Renal cortical epithelial cell (primary cell): ENCODE data around the gene ABCB8. TPM values are rescaled to one million over a fixed set of nuclear protein-coding genes. Genes with fewer than 3 reads are reported as not detected.
A peak's percentile ranks its signal among the peaks of the same experiment; 100 is the strongest.

Source experiments
- DNase-seq: peaks from one replicate; pipeline ENCODE4 v3.0.0-alpha.2; 2011; ENCODE audit warnings: low read depth
- total RNA-seq: library from RNA; depleted of rRNA; stranded (reverse); fragments of >200 nt; gene quantifications from 2 replicates; pipeline ENCODE4 v1.2.3, GENCODE V29; 2014

Gene ABCB8
- total RNA-seq, 1 donor from 2014 or later, result 31.0 TPM

DNA sequence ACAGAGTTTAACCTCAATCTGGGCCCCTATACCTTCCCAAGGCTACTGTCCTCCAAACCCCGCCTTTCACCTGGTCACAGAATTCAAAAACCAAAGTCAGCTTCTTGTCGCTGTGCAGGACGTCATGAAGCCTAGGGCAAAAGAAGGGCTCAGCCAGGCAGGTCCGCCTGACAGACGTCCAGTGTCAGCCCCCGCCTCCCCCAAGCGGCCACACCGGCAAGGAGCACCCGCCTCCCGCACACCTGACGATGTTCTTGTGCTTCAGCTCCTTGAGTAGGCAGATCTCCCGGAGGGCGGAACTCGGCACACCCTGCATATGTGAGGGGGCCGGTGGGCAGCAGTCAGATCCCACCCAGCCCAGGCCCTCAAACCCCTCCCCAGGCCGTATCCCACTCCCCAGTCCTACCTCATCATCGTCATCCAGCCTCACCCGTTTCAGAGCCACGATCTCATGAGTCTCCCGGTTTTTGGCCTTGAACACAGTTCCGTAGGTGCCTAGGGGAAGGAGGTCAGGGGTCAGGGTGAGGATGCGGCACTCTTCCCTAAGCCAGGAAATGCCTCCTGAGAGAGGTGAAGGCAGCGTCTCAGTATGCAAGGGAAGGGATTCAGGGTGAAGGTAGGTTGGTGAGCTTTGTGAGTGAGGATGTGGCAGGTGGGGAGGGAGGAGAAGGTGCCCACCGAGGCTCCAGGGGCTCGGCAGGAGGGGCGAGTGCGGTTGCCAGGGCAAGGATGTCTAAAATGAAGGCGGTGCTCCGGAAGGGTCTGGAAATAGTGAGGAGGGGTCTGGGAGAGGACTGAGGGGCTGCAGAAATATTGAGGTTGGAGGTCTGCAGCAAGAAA lies 28.6 kb downstream of the ABCB8 start:
- no peak for DNase-seq

GRCh38 chr7:151057506-151057988 lies 29.3 kb downstream of the ABCB8 start, which contains the start of gene CDK5:
Gene CDK5 (minus strand): TSS chr7:151057897. CDS start chr7:151057848, 49 bp downstream.
- no peak for DNase-seq

- peak; percentile 98 for DNase-seq
Observed at GRCh38 chr7:151057989-151058780, 29.9 kb downstream of the ABCB8 start.

GRCh38 chr7:151058781-151059366 lies 30.6 kb downstream of the ABCB8 start:
- peak; percentile 63 for DNase-seq

DNA sequence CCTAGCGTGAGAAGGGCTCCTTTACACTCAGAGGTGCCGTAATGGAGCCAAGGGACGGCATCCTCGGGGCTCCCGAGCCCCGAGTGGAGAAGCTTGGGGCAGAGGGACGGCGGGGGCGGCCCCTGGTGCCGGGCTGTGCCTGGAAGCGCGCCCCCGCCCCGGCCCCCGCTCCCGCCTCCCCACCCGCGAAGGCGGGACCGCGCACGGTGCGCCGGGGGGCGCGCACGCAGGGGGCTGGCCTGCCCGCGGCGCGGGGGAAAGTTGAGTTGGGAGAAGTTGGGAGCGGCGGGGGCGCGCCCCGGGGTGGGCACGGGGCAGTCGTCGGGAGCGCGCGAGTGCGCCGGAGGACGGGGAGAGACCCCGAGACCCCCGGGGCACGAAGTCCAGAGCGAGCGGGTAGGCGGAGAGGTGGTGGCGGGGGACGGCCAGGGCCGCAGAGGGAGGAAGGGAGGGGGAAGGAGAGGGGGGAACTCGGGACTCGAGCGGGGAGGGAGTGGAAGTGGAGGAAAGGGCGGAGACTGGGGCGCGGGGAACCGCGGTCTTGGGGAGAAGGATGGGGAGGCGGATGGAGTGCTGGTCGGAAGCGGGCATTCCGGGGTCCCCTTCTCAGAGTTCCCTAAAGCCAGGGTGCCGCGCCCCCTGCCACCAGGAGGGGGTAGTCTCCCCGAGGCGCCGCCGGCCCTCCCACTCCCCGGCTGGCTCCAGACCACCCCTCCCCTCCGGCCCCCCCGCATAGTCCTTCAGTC lies 31.3 kb downstream of the ABCB8 start, which contains the start of gene SLC4A2:
TSS of gene SLC4A2 (plus strand) at position 223 of the 746 bp plus-strand sequence. CDS start 2,399 bp downstream, outside the sequence.
- DNase-seq, result no peak

GRCh38 chr7:151060113-151060415 lies 31.8 kb downstream of the ABCB8 start:
- no peak for DNase-seq

DNA sequence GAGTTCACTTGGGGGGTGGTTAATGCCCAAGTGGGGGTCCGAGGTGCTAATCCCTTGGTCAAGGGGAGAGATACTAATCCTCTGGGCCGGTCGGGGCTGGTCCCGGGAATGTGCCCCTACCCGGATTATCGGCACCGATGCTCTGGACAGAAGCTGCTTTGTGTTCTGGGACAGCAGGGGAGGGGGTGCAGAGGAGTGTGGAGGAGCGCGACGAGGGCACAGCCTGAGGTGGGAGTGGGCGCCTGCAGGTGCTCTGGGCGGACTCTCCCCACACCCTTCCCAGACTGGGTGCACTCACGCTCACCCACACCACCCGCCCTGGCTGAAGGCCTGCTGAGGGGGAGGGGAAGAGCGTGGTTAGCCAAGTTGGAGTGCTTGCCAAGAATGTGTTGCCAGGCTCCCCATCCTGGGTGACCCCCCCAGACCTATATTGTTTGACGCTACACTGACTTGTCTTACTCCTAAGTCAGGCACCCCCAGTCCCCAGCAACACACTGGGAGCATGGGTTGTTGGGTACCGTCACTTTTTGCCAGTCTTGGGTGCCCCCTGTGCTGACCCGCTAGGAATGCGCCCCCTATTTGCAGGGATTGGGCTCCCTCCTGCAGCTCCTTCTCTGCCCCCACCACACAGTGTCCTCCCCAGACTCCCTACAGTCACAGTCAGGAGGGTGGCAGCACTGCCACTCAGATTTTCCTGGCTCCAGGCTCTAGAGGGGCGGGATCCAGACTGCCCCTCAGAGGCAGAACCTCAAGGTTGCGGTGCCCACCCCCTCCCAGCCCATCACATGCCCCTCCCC lies 32.4 kb downstream of the ABCB8 start:
- DNase-seq, result peak; percentile 65

GRCh38 chr7:151061213-151062110 lies 33.2 kb downstream of the ABCB8 start:
- DNase-seq, result no peak

GRCh38 chr7:151062111-151062398 lies 33.8 kb downstream of the ABCB8 start:
- no peak for DNase-seq

GRCh38 chr7:151062399-151063211 lies 34.4 kb downstream of the ABCB8 start:
- peak; percentile 91 for DNase-seq

- DNase-seq, result peak; percentile 54
Observed at GRCh38 chr7:151063212-151063561, 34.9 kb downstream of the ABCB8 start.

DNA sequence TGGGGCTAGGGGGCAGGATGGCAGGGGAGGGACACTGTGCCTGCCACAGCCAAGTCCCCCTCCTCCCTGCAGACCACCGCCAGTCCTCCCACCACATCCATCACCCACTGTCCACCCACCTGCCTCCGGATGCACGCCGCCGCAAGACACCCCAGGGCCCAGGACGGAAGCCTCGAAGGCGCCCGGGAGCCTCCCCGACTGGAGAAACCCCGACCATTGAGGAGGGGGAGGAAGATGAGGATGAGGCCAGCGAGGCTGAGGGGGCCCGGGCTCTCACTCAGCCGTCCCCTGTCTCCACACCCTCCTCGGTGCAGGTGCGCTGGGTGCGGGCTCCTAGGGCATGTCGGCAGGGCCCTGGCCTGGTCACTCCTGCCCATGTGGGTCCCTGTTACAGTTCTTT lies 36.2 kb downstream of the ABCB8 start:
- no peak for DNase-seq

GRCh38 chr7:151064993-151065392 lies 36.7 kb downstream of the ABCB8 start:
- DNase-seq, result no peak

DNA sequence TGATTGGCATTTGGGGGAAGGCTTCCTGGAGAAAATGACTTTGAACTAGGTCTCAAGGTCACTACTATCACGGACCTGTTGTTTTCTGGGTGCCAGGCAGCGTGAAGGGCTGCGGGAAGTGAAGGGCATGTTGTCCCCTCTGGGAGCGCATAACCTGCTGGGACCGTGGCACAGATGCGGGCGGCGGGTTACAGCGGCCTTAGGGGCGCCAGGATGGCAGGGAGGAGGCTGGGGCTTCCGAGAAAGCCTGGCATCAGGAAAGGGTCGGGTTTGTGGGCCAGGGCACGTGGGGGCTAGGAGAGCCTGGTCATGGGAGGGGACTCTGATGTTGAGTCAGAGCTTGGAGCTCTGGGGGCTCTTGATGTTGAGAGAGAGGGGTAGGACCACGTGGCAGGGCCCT lies 37.3 kb downstream of the ABCB8 start:
- no peak for DNase-seq

DNA sequence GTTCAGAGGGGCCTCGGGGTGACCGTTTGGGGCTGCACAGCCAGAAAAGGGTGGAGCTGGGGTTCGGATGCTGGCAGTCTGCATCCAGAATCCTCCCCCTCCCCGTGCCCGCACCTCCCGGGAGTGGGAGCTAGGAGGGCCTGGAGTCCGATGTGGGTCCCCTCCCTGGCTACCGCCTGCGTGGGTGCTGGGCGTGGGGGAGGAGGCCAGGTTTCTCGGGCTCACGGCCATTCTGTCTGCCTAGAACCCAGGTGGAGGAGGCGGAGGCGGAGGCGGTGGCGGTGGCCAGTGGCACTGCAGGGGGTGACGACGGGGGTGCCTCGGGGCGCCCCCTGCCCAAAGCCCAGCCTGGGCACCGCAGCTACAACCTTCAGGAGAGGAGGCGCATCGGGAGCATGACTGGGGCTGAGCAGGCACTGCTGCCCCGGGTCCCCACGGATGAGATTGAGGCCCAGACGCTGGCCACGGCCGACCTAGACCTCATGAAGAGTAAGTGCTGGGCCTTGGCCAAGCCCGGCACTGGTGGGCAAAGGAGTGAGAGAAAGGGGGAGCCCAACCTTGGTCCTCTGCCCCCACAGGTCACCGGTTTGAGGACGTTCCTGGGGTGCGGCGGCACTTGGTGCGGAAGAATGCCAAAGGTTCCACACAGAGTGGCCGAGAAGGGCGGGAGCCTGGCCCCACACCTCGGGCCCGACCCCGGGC lies 38.2 kb downstream of the ABCB8 start:
- no peak for DNase-seq

DNA sequence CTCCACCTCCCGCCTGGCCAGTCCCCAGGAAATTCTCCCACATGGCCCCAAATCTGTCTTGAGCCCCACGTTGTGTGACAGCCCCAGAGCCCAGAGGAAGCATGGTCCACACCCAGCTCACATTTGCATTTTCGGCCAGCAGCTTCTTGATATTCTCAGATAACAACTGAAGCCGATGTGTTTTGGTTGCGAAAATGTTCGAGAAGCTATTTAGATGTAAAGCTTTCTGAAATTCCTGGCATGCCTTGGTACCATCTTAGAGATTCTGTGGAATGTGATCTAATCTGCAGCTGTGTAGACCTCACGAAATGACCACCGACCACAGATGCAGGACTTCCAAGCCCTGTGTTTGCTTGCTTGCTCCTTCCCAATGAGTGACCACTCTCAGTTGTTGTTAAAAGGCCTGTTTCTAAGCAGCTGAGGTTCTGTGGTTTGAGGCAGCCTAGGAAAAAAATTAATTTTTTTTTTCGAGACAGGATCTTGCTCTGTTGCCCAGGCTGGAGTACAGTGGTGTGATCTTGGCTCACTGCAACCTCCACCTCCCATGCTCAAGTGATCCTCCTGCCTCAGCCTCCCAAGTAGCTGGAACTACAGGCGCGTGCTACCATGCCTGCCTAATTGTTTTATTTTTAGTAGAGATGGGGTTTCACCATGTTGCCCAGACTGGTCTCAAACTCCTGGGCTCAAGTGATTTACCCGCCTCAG lies 40.0 kb downstream of the ABCB8 start:
- no peak for DNase-seq

DNA sequence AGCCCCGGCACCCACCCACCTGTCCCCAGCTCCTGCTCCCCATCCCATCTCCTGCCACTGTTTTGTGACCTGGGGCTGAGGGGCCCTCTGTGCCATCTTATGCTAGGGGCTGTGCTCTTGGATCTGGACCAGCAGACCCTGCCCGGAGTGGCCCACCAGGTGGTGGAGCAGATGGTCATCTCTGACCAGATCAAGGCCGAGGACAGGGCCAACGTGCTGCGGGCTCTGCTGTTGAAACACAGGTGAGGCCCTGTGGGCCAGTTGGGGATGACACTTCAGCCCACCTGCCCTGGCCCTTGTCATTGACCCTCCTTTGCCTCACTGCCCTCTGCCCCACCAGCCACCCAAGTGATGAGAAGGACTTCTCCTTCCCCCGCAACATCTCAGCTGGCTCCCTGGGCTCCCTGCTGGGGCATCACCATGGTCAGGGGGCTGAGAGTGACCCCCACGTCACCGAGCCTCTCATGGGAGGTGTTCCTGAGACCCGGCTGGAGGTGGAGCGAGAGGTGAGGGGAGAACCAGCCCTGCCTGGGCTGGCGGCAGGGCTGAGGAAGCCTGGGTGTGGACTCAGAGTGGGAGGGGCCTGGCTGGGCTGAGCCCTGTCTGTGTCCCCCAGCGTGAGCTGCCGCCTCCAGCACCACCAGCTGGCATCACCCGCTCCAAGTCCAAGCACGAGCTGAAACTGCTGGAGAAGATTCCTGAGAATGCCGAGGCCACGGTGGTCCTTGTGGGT lies 41.8 kb downstream of the ABCB8 start:
- no peak for DNase-seq
